ENCODE data around the gene ANKRD13D.
"Not testable (repeated sequence)": the region's sequence is repeated elsewhere in the genome, so short reads cannot be mapped to it uniquely, and the experiment has no call there.

The ANKRD13D gene

DNA sequence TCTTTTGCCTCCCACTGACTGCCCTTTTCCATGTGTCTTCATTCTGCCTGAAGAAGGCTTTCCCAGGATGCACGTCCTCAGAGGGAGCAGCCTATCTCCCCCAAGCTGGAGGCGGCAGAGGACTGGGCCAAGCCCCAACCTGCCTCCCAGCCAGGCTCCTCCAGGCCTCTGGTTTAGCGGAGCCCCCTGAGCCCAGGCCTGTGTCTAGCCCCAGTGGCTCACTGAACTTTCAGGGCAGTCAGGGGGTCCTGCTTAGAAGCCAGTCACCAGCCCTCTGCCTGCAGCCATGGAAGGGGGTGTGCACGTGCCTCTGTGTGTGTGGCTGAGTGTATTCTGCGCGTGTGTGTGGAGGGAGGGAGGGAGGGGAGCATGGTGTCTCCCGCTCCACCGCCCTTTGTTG lies 33.2 kb upstream of the ANKRD13D start:
- H3K4me3 Mint-ChIP-seq: no peak overlapping the region

DNA sequence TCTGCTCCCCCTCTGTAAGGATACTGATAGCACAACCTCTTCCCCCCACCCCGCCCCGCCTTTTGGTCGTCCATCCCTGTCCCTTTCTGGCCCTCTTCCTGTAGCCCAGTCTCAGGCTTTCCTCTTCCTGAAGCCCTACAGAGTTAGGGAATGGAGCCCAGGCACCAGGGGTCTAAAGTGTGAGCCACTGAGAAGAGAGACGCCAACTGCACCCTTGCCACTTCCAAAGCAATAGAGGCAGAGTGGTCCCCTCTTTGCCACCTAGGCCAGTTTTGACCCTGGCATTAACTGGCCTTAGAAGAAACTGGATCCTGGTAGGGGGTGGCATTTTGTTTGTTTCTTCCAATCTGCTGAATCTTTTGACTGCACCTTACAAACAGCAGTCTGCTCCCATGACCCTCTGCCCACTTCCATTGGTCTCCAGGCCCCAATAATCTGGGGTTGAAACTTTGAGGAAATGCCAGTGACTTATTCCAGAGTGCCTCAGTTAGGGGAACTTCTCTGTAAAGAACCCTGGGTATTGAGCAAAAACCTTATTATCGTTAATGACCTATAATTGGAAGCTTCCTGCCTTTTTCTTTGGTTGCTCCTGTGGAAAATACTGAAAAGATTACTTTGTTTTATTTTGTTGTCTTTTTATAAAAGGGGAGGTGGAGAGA lies 32.5 kb upstream of the ANKRD13D start:
- Mint-ChIP-seq H3K36me3 (peaks cover 85% of the 10 kb centered on the region), H3K4me1 (peaks cover 56% of the 10 kb centered on the region)

More for the DNA sequence above, 33.2 kb upstream of the ANKRD13D start:
- H3K27ac Mint-ChIP-seq: peak overlapping the region; percentile 61
- DNase-seq (ENCODE audit: low spot score in 2 of 2): no peak
- peaks cover 63% of the 10 kb centered on the region for H3K4me1 Mint-ChIP-seq
- no peak for ATAC-seq
- H3K9me3 Mint-ChIP-seq: no peaks in the 10 kb centered on the region
- peaks cover 92% of the 10 kb centered on the region for H3K36me3 Mint-ChIP-seq

DNA sequence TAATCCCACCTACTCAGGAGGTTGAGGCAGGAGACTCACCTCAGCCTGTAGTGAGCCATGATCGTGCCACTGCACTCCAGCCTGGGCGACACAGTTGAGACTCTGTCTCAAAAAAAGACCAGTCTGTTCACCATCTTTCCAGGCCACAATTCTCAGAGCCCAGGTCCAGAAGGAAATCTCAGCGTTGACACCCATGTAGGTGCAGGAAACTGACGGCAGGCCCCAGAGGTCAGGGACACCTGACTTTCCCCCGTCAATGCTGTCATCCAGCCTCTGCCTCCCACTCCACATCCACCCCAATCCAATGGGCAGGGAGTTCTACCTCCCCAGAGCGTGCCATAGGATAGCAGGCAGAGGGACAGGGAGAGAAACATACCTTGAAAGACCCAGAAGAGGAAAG lies 28.7 kb upstream of the ANKRD13D start:
- peak overlapping the region; percentile 26 for H3K27ac Mint-ChIP-seq
- H3K9me3 Mint-ChIP-seq: no peaks in the 10 kb centered on the region
- ATAC-seq (no peak), DNase-seq (ENCODE audit: low spot score in 2 of 2) (no peak)
- peaks cover 60% of the 10 kb centered on the region for H3K36me3 Mint-ChIP-seq
- H3K4me1 Mint-ChIP-seq: peaks cover 54% of the 10 kb centered on the region
- peak overlapping the region; percentile 61 for H3K4me3 Mint-ChIP-seq

More for the DNA sequence above, 32.5 kb upstream of the ANKRD13D start:
- H3K27ac Mint-ChIP-seq: peak overlapping the region; percentile 61
- ATAC-seq (no peak), DNase-seq (ENCODE audit: low spot score in 2 of 2) (no peak)
- no peaks in the 10 kb centered on the region for H3K9me3 Mint-ChIP-seq
- H3K4me3 Mint-ChIP-seq: no peak overlapping the region

DNA sequence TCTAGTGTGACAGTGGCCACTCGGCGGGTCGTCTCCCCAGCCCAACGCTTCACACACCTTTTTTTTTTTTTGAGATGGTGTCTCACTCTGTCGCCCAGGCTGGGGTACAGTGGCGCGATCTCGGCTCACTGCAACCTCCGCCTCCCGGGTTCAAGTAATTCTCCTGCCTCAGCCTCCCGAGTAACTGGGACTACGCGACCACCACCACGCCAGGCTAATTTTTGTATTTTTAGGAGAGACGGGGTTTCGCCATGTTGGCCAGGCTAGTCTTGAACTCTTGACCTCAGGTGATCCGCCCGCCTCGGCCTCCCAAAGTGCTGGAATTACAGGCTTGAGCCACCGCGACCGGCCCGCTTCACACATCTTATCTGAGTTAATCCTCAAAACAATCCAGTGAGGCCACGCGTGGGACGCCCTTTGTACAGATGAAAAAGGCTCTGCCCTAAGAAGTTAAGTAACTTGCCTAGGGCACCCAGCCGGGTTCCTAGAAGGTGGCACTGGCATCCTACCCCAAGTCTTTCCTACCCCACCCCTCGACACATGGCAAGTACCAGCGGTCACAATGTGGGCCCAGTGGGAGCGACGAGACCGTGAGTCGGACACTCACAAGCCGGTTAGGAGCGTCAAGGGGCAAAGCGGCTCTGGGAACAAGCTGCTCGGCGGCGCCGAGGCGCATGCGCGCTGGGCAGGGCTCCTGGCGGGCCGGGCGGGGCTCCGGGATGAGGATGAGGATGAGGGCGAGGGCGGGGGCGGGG lies 28.0 kb upstream of the ANKRD13D start:
- H3K4me1 Mint-ChIP-seq: peaks cover 54% of the 10 kb centered on the region
- ATAC-seq: not testable (repeated sequence)
- DNase-seq (ENCODE audit: low spot score in 2 of 2): peak in 1 of 2 donors; percentile 72

DNA sequence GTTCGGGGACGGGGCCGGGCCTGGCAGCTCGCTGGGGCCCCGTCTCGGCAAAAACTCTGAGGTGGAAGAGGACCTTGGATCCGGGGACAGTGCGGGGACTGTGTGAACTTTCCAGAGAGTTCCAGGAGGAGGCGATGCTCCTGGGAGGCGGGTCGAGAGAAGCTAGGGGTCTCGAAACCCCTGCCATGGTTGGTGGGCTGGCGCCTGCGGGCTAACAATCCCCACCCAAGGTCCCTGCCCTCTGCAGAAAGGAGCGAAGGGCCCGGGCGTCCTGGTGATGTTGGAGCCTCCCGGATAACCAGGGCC lies 27.5 kb upstream of the ANKRD13D start:
- H3K4me3 Mint-ChIP-seq: peak overlapping the region; percentile 61
- DNase-seq (ENCODE audit: low spot score in 2 of 2) (no peak), ATAC-seq (no peak)
- H3K27ac Mint-ChIP-seq: peak overlapping the region; percentile 63
- H3K9me3 Mint-ChIP-seq: no peaks in the 10 kb centered on the region
- H3K36me3 Mint-ChIP-seq: peaks cover 57% of the 10 kb centered on the region
- H3K4me1 Mint-ChIP-seq: peaks cover 55% of the 10 kb centered on the region

More for the DNA sequence above, 28.0 kb upstream of the ANKRD13D start:
- Mint-ChIP-seq H3K27ac (peak overlapping the region; percentile 63), H3K36me3 (peaks cover 60% of the 10 kb centered on the region), H3K4me3 (peak overlapping the region; percentile 61)
- H3K9me3 Mint-ChIP-seq: not testable (repeated sequence)

DNA sequence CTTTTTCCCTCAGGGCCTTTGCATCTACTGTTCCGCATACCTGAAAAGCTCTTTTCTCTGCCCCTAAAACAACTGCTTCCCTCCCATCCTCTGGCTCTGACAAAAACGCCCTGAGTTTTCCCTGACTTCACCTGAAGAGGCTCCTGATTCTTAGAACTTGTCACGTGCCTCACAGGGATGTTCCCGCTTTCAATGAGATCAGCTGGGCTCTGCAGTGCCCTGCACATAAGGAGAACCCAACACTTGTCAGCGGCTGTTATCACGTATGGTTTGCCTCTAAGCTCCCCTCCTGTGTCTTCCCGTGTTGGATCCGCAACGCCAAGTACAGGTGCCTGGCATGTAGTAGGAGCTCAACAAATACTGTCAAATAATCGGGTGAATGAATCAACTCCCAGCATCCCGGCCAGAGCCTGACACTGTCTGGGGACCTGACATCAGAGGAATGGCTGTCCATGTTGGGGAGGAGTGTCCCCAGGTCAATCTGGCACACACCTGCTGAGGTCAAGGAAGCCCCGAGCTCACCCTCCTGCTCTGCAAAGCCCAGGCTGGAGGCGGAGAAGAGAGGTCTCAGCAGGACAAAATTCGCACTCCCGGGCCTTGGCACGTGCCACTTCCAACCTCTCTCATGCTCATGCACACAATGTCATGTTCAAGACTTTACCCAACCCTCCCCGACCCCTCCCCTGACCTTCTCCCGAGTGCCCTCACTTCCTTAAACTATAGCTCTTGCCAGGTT lies 27.0 kb upstream of the ANKRD13D start:
- peaks cover 55% of the 10 kb centered on the region for H3K4me1 Mint-ChIP-seq
- DNase-seq (ENCODE audit: low spot score in 2 of 2) (no peak), ATAC-seq (no peak)
- peak overlapping the region; percentile 92 for H3K27ac Mint-ChIP-seq
- peak overlapping the region; percentile 61 for H3K4me3 Mint-ChIP-seq
- peaks cover 55% of the 10 kb centered on the region for H3K36me3 Mint-ChIP-seq
- no peaks in the 10 kb centered on the region for H3K9me3 Mint-ChIP-seq

DNA sequence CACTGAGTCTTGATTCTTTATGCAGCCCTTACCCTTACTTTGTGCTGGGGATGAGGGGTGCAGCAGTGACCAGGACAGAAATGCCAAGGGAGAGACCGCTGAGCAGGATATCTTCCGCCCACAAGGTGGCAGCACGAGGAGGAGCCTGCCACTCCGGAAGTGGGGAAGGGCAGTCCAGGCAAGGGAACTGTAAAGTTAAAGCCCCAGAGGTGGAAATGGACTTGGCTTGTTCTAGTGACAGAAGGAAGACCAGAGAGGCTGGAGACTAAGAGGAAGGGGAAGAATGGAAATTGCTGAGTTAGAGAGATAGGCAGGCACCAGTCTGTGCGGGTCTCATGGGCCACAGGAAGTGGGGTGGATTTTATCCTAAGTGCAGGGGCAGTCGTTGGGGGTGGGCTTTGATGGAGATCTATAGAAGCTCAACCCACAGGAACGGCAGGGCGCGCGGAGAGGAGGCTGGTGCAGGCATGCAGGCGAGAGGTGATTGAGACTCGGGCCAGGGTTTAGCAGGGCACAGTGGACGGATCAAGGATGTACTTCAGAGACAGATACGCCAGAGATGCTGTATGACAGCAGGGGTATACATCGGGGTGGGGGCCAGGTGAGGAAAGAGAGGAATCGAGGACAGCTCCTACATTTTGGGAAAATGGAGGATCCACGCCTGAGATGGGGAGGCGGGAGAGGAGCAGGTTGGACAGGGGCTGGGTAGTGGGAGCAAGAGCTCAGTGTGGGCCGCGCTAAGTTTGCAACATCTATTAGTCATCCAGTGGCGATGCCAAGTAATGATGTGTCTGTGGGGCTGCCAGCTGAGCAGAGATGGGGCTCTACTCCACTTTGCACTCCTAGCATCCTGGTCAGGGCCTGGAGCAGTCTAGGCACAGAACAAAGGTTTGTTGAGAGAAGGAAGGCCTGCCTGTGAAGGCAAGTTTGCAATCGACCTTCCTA lies 26.1 kb upstream of the ANKRD13D start:
- peak overlapping the region; percentile 61 for H3K4me3 Mint-ChIP-seq
- peaks cover 64% of the 10 kb centered on the region for H3K4me1 Mint-ChIP-seq
- H3K9me3 Mint-ChIP-seq: no peaks in the 10 kb centered on the region
- ATAC-seq (peak; percentile 52), DNase-seq (ENCODE audit: low spot score in 2 of 2) (peak in 1 of 2 donors; percentile 86)
- peak overlapping the region; percentile 92 for H3K27ac Mint-ChIP-seq
- peaks cover 55% of the 10 kb centered on the region for H3K36me3 Mint-ChIP-seq

DNA sequence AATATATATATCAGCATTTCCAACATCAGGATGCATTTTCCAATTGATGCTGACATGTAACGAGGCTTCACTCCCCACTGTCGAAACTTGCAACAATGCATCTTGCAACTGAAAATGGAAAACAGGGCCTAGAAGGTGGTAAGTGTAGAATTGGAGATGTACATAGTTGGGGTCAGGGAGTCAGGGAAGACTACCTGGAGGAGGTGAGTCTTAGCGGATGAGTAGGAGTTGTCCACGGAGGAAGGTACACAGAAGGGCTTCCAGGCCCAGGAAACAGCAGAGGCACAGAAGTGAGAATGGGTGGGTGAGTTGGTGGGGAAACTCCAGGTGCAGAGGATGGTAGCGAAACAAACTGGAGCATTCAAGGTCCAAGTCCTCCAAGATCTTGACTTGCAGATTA lies 24.8 kb upstream of the ANKRD13D start:
- DNase-seq (ENCODE audit: low spot score in 2 of 2): no peak
- Mint-ChIP-seq H3K27ac (peak overlapping the region; percentile 98), H3K36me3 (peaks cover 55% of the 10 kb centered on the region), H3K4me3 (peak overlapping the region; percentile 98), H3K4me1 (peaks cover 70% of the 10 kb centered on the region), H3K9me3 (no peaks in the 10 kb centered on the region)
- no peak for ATAC-seq

DNA sequence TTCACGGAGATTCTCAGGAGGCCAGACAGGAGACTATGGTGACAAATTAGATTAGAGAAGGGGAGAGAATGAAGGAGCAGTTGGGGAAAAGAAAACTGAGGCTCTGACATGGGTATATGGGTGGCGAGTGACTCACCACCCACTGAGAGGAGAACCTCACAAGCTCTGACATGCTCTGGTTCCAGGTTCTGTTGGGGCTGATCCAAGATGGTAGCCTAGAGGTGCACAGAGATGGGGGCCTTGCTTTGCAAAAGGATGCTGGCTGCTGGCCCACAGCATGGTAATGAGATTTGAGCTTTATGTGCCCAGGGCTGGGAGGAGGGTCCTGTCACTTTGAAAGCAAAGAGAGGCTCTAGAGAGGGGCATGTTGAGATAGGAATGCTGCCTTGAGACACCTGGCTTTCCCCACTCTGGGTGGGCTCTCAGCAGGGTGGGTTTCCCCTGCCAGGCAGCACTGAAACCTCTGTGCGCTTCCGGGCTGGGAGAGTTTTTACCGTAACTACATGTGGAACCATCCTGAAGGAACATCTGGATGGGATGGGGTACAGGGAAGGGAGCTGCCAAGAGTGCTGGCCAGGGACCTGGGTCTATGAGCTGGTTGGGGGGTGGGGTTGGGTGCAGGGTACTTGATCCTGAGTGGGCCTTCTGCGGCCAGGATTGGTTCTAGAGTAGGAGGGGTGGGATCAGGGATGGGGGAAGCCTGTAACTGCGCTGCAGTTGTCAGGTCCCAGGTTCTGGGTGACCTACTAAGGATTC lies 24.0 kb upstream of the ANKRD13D start:
- Mint-ChIP-seq H3K9me3 (no peaks in the 10 kb centered on the region), H3K4me3 (peak overlapping the region; percentile 98), H3K27ac (peak overlapping the region; percentile 98), H3K36me3 (peaks cover 55% of the 10 kb centered on the region), H3K4me1 (peaks cover 72% of the 10 kb centered on the region)
- DNase-seq (ENCODE audit: low spot score in 2 of 2): no peak
- no peak for ATAC-seq

DNA sequence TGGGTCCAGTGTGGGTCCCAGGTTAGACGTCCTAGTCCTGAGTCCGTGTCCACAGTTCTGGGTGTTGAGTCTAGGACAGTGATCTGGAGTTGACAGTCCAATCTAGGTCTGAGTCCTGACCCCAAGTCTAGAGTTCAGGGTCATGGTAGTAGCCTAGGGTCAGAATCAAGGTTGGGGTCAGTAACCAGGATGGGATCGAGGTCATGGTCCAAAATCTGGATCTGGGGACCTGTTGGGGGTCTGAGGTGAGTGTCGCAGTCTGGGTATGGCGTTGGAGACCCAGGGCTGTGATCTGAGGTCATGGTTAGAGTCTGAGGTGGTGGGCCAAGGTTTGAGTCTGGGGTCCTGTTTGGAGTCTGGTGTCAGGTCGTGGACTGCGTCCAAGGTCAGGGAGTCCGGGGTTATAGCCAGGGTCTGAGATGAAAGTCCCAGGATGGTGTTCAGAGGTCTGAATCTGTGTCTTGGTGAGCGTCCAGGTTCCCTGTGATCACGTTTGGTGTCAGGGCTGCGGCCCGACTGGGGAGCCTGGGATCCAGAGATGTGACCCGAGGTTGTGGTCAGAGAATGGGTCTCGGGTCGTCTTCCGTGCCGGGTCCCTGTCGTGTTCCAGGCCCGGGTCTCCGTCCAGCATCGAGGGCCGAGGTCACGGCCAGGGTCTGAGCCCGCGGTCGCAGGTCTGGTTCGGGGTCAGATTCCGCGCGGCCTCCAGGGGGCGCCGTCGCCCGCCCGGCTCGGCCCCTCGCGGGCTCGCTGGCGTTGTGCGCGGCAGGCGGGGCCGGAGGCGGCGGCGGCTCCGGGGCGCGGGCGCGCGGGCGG lies 23.3 kb upstream of the ANKRD13D start:
- Mint-ChIP-seq H3K36me3 (peaks cover 63% of the 10 kb centered on the region), H3K9me3 (no peaks in the 10 kb centered on the region), H3K4me3 (peak overlapping the region; percentile 98), H3K27ac (peak overlapping the region; percentile 98), H3K4me1 (peaks cover 79% of the 10 kb centered on the region)
- ATAC-seq: peak; percentile 62
- DNase-seq (ENCODE audit: low spot score in 2 of 2): peak; percentile 89 to 91

DNA sequence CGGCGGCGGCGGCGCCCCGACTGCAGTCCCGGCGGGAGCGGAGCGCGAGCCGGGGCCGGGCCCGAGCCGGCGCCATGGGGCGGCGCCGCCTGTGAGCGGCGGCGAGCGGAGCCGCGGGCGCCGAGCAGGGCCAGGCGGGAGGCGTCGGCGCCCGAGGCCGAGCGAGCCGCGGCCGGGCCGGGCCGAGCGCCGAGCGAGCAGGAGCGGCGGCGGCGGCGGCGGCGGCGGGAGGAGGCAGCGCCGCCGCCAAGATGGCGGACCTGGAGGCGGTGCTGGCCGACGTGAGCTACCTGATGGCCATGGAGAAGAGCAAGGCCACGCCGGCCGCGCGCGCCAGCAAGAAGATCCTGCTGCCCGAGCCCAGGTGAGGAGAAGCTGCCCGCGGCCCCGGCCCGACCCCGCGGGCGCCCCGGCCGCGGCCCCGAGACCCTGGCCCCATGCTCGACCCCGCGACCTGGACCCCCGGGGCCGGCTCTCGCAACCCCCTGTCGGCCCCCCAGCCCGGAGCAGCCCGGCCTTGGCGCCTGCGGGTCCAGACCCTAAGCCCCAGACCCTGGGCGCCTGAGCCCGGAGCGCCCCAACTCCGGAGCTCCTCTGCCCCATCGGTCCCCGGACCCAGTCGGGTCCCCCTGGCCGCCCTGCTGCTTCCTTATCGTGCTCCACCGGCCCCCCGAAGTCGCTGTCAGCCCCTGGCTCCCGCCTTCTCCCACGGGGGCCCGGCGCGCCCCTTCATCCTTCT lies 22.5 kb upstream of the ANKRD13D start, which contains the start of gene GRK2:
Gene GRK2, plus strand, starts transcription at position 25 of the 739 bp plus-strand sequence. Its CDS starts 227 bp downstream, at position 252.
- H3K36me3 Mint-ChIP-seq: peaks cover 70% of the 10 kb centered on the region
- peak; percentile 44 for ATAC-seq
- H3K4me3 Mint-ChIP-seq: peak within 1 kb of the TSS; percentile 98
- peak within 1 kb of the TSS; percentile 98 for H3K27ac Mint-ChIP-seq
- no peaks in the 10 kb centered on the region for H3K9me3 Mint-ChIP-seq
- peak in 1 of 2 donors; percentile 68 for DNase-seq (ENCODE audit: low spot score in 2 of 2)
- H3K4me1 Mint-ChIP-seq: peaks cover 87% of the 10 kb centered on the region

DNA sequence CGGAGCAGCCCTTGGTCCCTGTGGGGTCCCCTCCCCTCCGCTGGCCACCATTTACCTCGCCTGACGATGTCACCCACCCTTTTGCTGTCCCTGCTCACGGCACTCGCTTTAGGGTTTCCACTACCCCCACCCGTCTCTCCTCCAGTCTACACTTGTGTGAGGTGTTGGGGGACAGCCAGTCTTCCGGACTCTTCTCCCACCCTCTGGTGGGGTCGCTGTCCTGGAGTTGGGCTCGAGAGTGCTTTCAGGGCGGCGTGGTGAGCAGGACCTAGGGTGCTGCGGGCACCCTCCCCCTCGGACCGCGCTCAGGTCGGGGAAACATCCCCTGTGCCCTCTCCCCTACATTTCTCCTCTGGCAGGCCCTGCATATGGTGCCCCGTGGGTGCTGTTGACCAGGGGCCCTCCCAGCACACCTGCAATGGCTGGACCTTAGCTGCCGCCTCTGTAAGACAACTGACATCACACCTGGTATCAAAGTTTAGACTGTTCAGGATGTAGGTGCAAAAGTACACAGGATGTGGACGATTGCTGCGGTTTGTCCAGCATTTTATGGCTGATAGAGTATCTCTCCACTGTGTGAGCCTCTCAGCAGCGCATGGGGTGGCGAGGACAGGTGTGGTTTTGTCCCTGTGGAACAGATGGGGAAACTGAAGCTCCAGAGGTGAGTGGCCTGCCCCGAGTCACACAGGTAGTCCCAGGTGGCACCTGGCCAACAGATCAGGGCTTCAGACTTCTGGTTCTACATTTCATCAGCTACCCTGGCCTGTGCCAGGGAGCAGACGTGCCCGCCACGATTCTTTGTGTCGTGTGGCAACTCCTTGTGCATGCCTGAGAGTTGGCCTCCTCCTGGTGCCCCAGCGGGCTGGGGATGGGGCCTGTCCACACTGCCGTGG lies 21.7 kb upstream of the ANKRD13D start:
- H3K36me3 Mint-ChIP-seq: peaks cover 79% of the 10 kb centered on the region
- H3K4me1 Mint-ChIP-seq: peaks cover 89% of the 10 kb centered on the region
- ATAC-seq (no peak), DNase-seq (ENCODE audit: low spot score in 2 of 2) (peak in 1 of 2 donors; percentile 70)
- no peaks in the 10 kb centered on the region for H3K9me3 Mint-ChIP-seq
- peak overlapping the region; percentile 98 for H3K27ac Mint-ChIP-seq
- peak overlapping the region; percentile 98 for H3K4me3 Mint-ChIP-seq
